Measurements from ENCODE around the gene EFCAB6.

GRCh38 chr22:43859176-43859575, 47.1 kb upstream of the EFCAB6 start:
- TF ChIP-seq EZH2phosphoT487 (IDR thresholded peaks at IDR 0.05; ENCODE audit: borderline replicate concordance, low read length) (no peak), CTCF (IDR thresholded peaks at IDR 0.05; ENCODE audit: low read depth, low read length, poor library complexity, severe bottlenecking) (no peak)

All from DOHH2 (cell line).